Left hindlimb (tissue), 1 donor: Measurements from ENCODE around the gene PADI4.
"Not testable (repeated sequence)": the region's sequence is repeated elsewhere in the genome, so short reads cannot be mapped to it uniquely, and the experiment has no call there.

Experiments used
- DNase-seq: peaks from one replicate; pipeline ENCODE4 v3.0.0-alpha.2; 2018

Gene PADI4

DNA sequence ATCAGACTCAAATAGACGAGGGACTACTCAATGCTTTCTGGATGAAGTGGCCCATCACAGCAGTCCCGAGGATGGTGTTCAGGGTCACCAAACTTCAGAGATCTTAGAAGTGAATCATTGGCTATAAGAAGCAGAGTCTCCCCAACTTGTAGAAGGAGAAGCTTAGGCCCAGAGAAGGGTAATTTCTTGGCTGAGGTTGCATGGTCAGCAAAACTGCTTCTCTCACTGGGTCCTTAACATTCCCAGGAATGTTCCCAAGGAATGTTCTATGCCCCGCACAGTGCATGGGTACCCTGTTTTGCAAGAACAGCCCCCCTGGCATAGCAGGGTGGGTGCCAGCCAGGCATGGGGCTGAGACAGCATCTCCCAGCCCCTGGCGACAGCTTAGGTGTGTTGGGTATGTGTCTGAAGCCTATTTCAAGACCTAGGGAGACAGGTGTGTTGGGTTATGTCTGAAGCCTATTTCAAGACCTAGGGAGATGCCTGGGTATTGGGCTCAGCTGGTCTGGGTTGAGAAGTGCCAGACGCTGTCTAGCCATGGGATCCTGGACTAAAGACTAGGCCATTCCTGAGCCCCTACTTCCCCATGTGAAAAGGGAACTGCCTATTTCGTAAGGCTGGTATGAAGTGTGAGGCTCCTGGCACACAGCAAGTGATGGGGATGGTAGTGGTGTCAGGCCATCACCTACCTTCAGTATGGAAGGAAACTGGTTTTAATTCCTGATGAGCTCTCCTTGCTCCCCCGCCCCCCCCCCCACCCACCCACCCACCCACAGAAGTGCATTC, 90.1 kb downstream of the PADI4 start:
- DNase-seq, result no peak

- DNase-seq, result no peak
Observed at GRCh38 chr1:17400725-17401341, 92.8 kb downstream of the PADI4 start.

GRCh38 chr1:17401841-17402240, 93.8 kb downstream of the PADI4 start:
- DNase-seq, result no peak

- no peak for DNase-seq
Observed at GRCh38 chr1:17403081-17403480, 95.1 kb downstream of the PADI4 start.

GRCh38 chr1:17404034-17404684, 96.2 kb downstream of the PADI4 start:
- DNase-seq, result no peak

- DNase-seq, result no peak
Observed at GRCh38 chr1:17404820-17405219, 96.8 kb downstream of the PADI4 start.

- peak; percentile 58 for DNase-seq
Observed at GRCh38 chr1:17405898-17406759, 98.1 kb downstream of the PADI4 start.

DNA sequence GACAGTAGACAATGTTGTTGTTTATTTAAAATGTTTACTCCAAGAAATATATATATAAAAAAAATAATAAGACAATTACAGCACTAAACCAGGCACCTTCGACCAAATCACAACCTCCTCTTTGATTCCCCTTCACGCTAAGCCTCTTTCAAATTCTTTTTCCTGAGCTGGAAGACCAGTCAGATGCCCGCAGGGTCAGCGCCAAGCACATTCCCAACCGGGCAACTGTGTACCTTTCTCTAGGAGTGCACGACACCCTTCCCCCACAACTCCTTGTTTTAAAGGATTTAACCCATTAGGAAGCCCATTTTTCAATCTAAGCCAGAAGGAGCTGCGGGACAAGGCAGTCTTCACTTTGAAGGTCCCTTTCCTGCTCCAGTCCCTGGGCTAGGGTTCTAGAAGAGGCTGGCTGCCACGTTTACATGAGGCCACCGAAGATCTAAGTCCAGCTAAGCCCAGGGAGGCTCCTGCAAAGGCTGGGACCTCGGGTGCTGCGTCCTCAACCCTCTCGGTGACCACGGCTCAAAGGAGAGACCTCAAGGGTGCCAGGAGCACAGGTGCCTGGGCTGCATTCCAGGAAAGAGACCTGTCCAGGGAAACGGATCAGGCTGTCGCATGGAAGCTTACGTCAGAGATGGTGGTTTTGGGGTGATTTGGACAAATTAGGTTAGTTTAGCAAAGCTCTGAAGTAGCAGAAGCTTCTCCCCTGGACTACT, 98.9 kb downstream of the PADI4 start:
- not testable (repeated sequence) for DNase-seq

DNA sequence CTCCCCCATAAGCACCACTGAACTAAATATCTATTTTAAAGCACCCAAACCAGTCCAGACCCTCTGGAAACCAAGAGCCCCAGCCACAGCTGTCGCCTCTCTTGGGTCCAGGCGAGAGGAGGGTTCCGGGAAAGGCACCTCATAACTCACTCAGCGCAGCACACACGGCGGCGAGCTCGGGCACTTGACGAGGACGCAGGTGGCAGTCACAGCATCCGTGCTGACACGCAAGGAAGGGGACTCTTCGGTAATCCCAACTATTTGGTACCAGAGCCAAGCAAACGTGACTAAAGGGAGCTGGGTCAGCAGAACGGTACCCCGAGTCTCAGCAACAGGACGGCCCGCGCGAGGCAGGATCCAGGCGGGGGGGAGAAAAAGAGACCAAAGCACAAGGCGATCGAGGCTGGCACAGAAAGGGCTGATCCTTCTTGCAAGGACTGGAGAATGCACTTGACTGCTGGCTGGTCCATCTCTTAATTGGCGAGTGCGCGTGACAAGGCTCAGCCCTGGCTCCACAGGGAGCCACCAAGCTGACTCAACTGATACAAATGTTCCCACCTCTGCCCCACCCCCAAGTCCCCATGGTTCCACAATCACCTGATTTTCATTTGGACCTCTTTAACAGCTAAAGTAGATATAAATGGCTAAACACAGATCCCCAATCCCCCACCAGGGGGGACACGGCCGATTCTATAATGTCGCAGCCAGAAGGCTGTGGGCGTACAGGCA, 100.0 kb downstream of the PADI4 start:
- not testable (repeated sequence) for DNase-seq

- no peak for DNase-seq
Observed at GRCh38 chr1:17409391-17409811, 101.4 kb downstream of the PADI4 start.

- DNase-seq, result no peak
Observed at GRCh38 chr1:17412093-17412870, 104.3 kb downstream of the PADI4 start.
